ENCODE data around the gene GDF9. TPM values are rescaled to one million over a fixed set of nuclear protein-coding genes. Genes with fewer than 3 reads are reported as not detected.

The GDF9 gene
- total and polyA plus RNA-seq, 4 donors = 0.14 to 0.37 (median 0.26) TPM

DNA sequence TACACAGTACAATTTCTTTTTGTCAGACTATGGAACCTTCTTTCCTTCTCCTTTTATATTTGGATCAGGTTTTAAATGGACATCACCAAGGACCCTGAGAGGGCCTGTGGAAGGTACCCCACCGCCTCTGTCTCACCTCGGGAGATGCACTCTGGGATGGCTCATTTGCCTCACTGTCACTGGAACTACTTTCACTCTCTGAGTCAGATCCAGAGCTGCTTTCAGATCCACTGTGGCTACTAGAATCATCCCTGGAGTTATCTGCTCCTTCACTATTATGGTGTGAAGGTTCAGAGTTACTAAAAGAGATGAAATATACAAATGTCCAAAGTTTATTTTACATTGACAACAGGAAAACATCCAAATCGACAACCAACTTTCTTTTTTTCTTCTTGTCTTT lies 31.8 kb upstream of the GDF9 start:
- TF ChIP-seq CTCF (IDR thresholded peaks at IDR 0.05; ENCODE audit: control extremely low read depth, extremely low read depth) = no peak
- 75 to 76% methylated on average over 3 of the region's 3 CpGs for WGBS, 2 donors

GRCh38 chr5:132896685-132897084 lies 30.4 kb upstream of the GDF9 start:
- Histone ChIP-seq H3K27me3 (ENCODE audit: control insufficient read depth in 3 of 3, insufficient read depth in 3 of 3, low read length in 2 of 3) (no peaks in the 10 kb centered on the region), H3K9me3 (ENCODE audit: control insufficient read depth in 4 of 4, insufficient read depth in 3 of 4, low read length in 3 of 4) (no peaks in the 10 kb centered on the region), H3K27ac (ENCODE audit: low read depth in 1 of 2, low read length in 1 of 2) (no peak overlapping the region), H3K36me3 (ENCODE audit: control insufficient read depth in 4 of 4, insufficient read depth in 4 of 4, low read length in 4 of 4) (peaks cover 33 to 55% (median 37%) of the 10 kb centered on the region in 4 donors), H3K4me1 (ENCODE audit: control insufficient read depth in 5 of 5, insufficient read depth in 5 of 5, low read length in 5 of 5) (peaks cover 0 to 4% (median 0%) of the 10 kb centered on the region in 5 donors), H3K4me3 (no peak overlapping the region), H3K9ac (ENCODE audit: insufficient read depth in 1 of 2, low read length in 2 of 2) (no peak overlapping the region)
- DNase-seq (no peak), ATAC-seq (ENCODE audit: insufficient read depth, low FRiP score) (no peak)
- no peak for TF ChIP-seq CTCF (IDR thresholded peaks at IDR 0.05; ENCODE audit: control extremely low read depth, extremely low read depth)
- WGBS, 2 donors = 89 to 93% methylated on average over 7 of the region's 7 CpGs

More for the DNA sequence above, 31.8 kb upstream of the GDF9 start:
- H3K4me1 ChIP-seq (ENCODE audit: control insufficient read depth in 5 of 5, insufficient read depth in 5 of 5, low read length in 5 of 5) = peaks cover 0 to 4% (median 0%) of the 10 kb centered on the region in 5 donors
- no peak overlapping the region for H3K4me3 ChIP-seq
- DNase-seq (no peak), ATAC-seq (ENCODE audit: insufficient read depth, low FRiP score) (no peak)
- H3K27me3 ChIP-seq (ENCODE audit: control insufficient read depth in 3 of 3, insufficient read depth in 3 of 3, low read length in 2 of 3) = no peaks in the 10 kb centered on the region
- H3K9me3 ChIP-seq (ENCODE audit: control insufficient read depth in 4 of 4, insufficient read depth in 3 of 4, low read length in 3 of 4) = no peaks in the 10 kb centered on the region
- H3K9ac ChIP-seq (ENCODE audit: insufficient read depth in 1 of 2, low read length in 2 of 2) = no peak overlapping the region
- H3K27ac ChIP-seq (ENCODE audit: low read depth in 1 of 2, low read length in 1 of 2) = no peak overlapping the region
- peaks cover 29 to 50% (median 31%) of the 10 kb centered on the region in 4 donors for H3K36me3 ChIP-seq (ENCODE audit: control insufficient read depth in 4 of 4, insufficient read depth in 4 of 4, low read length in 4 of 4)

- ATAC-seq (ENCODE audit: insufficient read depth, low FRiP score) (no peak), DNase-seq (no peak)
- Histone ChIP-seq H3K4me1 (ENCODE audit: control insufficient read depth in 5 of 5, insufficient read depth in 5 of 5, low read length in 5 of 5) (peaks cover 0 to 4% (median 0%) of the 10 kb centered on the region in 5 donors), H3K27me3 (ENCODE audit: control insufficient read depth in 3 of 3, insufficient read depth in 3 of 3, low read length in 2 of 3) (no peaks in the 10 kb centered on the region), H3K9me3 (ENCODE audit: control insufficient read depth in 4 of 4, insufficient read depth in 3 of 4, low read length in 3 of 4) (no peaks in the 10 kb centered on the region), H3K9ac (ENCODE audit: insufficient read depth in 1 of 2, low read length in 2 of 2) (no peak overlapping the region), H3K36me3 (ENCODE audit: control insufficient read depth in 4 of 4, insufficient read depth in 4 of 4, low read length in 4 of 4) (peaks cover 31 to 55% (median 37%) of the 10 kb centered on the region in 4 donors), H3K27ac (ENCODE audit: low read depth in 1 of 2, low read length in 1 of 2) (no peak overlapping the region), H3K4me3 (no peak overlapping the region)
- WGBS, 2 donors = 92 to 96% methylated on average over 4 of the region's 4 CpGs
- TF ChIP-seq CTCF (IDR thresholded peaks at IDR 0.05; ENCODE audit: control extremely low read depth, extremely low read depth) = no peak
Measured at GRCh38 chr5:132895719-132896305, 29.5 kb upstream of the GDF9 start.

- no peaks in the 10 kb centered on the region for H3K9me3 ChIP-seq (ENCODE audit: control insufficient read depth in 4 of 4, insufficient read depth in 3 of 4, low read length in 3 of 4)
- no peak for TF ChIP-seq CTCF (IDR thresholded peaks at IDR 0.05; ENCODE audit: control extremely low read depth, extremely low read depth)
- H3K36me3 ChIP-seq (ENCODE audit: control insufficient read depth in 4 of 4, insufficient read depth in 4 of 4, low read length in 4 of 4) = peaks cover 23 to 75% (median 44%) of the 10 kb centered on the region in 4 donors
- H3K4me3 ChIP-seq = no peak overlapping the region
- ATAC-seq (ENCODE audit: insufficient read depth, low FRiP score) (no peak), DNase-seq (no peak)
- 96% methylated on average over 4 of the region's 4 CpGs for WGBS, 2 donors
- H3K27me3 ChIP-seq (ENCODE audit: control insufficient read depth in 3 of 3, insufficient read depth in 3 of 3, low read length in 2 of 3) = no peaks in the 10 kb centered on the region
- H3K9ac ChIP-seq (ENCODE audit: insufficient read depth in 1 of 2, low read length in 2 of 2) = no peak overlapping the region
- H3K27ac ChIP-seq (ENCODE audit: low read depth in 1 of 2, low read length in 1 of 2) = no peak overlapping the region
- peaks cover 0 to under 1% (median 0%) of the 10 kb centered on the region in 5 donors for H3K4me1 ChIP-seq (ENCODE audit: control insufficient read depth in 5 of 5, insufficient read depth in 5 of 5, low read length in 5 of 5)
Measured at GRCh38 chr5:132890817-132891216, 24.5 kb upstream of the GDF9 start.

Measured in lung (tissue), 12 donors.